Hepatocyte (in vitro differentiated cells): ENCODE measurements around the gene FAM25G. TPM values are rescaled to one million over a fixed set of nuclear protein-coding genes. Genes with fewer than 3 reads are reported as not detected.
A peak's percentile ranks its signal among the peaks of the same experiment; 100 is the strongest.

Source experiments
- DNase-seq: peaks from one replicate; pipeline ENCODE4 v3.0.0-alpha.2; 2016; ENCODE audit warnings: low spot score
- H2AFZ ChIP-seq: fragments of 200-600 bp; sonication (generic); 2 replicates; pipeline ENCODE4 v1.6.0; 2016; ENCODE audit warnings: antibody characterized with exemption, mild to moderate bottlenecking
- H3K27ac ChIP-seq: fragments of 200-600 bp; sonication (generic); 2 replicates; pipeline ENCODE4 v1.5.1; 2016; ENCODE audit warnings: mild to moderate bottlenecking
- H3K27me3 ChIP-seq: fragments of 200-600 bp; sonication (generic); 2 replicates; pipeline ENCODE4 v1.6.1; 2016
- H3K36me3 ChIP-seq: fragments of 200-600 bp; sonication (generic); replicated peaks from 2 replicates; pipeline ENCODE4 v1.5.1; 2016; ENCODE audit warnings: low read depth; ENCODE audit not compliant: insufficient read depth
- H3K4me1 ChIP-seq: fragments of 200-600 bp; sonication (generic); 2 replicates; pipeline ENCODE4 v1.5.1; 2016; ENCODE audit warnings: mild to moderate bottlenecking, moderate library complexity; ENCODE audit not compliant: insufficient read depth
- H3K4me2 ChIP-seq: fragments of 200-600 bp; sonication (generic); 2 replicates; pipeline ENCODE4 v1.6.0; 2016
- H3K4me3 ChIP-seq: fragments of 200-600 bp; sonication (generic); 2 replicates; pipeline ENCODE4 v1.5.1; 2016; ENCODE audit warnings: mild to moderate bottlenecking
- H3K79me2 ChIP-seq: fragments of 200-600 bp; sonication (generic); 2 replicates; pipeline ENCODE4 v1.6.0; 2017; ENCODE audit warnings: mild to moderate bottlenecking
- H3K9me2 ChIP-seq: fragments of 200-600 bp; sonication (generic); replicated peaks from 2 replicates; pipeline ENCODE4 v1.6.0; 2017; ENCODE audit warnings: mild to moderate bottlenecking; ENCODE audit not compliant: insufficient read depth
- H3K9me3 ChIP-seq: fragments of 200-600 bp; sonication (generic); 2 replicates; pipeline ENCODE4 v1.5.1; 2016; ENCODE audit warnings: low read depth, mild to moderate bottlenecking
- H4K20me1 ChIP-seq: fragments of 200-600 bp; sonication (generic); 2 replicates; pipeline ENCODE4 v1.6.0; 2016; ENCODE audit warnings: mild to moderate bottlenecking; ENCODE audit not compliant: insufficient read depth, poor library complexity, severe bottlenecking
- CTCF ChIP-seq: fragments of 200-600 bp; sonication (generic); IDR thresholded peaks from 2 replicates; pipeline ENCODE4 v1.5.1; 2016; ENCODE audit warnings: antibody characterized with exemption, mild to moderate bottlenecking; ENCODE audit not compliant: poor library complexity
- EZH2 ChIP-seq: fragments of 200-600 bp; sonication (generic); IDR thresholded peaks from 2 replicates; pipeline ENCODE4 v1.6.1; 2016; ENCODE audit warnings: antibody characterized with exemption, mild to moderate bottlenecking, borderline replicate concordance
- EZH2phosphoT487 ChIP-seq: fragments of 200-600 bp; sonication (generic); IDR thresholded peaks from one replicate; pipeline ENCODE4 v1.6.1; 2018; ENCODE audit warnings: antibody characterized with exemption, mild to moderate bottlenecking, low read depth, moderate library complexity; ENCODE audit not compliant: unreplicated experiment, severe bottlenecking
- WGBS: methylation state at CpG from one replicate; pipeline ENCODE4 v1.1.6; 2016; ENCODE audit warnings: low lambda C conversion rate; ENCODE audit errors: missing lambda C conversion rate; 5-methylcytosine and 5-hydroxymethylcytosine counted together
- polyA plus RNA-seq: library from polyadenylated mRNA; unstranded; fragments of >200 nt; fragmentation: Nextera tagmentation; extraction: Ambion mirVana; gene quantifications from 2 replicates; pipeline ENCODE4 v1.2.1, GENCODE V29; 2016
- total RNA-seq: library from RNA; depleted of rRNA; stranded (reverse); fragments of >200 nt; gene quantifications from 2 replicates; pipeline ENCODE4 v1.2.3, GENCODE V29; 2014

Gene FAM25G
- total and polyA plus RNA-seq, 2 experiments from 2014 or later = not detected

DNA sequence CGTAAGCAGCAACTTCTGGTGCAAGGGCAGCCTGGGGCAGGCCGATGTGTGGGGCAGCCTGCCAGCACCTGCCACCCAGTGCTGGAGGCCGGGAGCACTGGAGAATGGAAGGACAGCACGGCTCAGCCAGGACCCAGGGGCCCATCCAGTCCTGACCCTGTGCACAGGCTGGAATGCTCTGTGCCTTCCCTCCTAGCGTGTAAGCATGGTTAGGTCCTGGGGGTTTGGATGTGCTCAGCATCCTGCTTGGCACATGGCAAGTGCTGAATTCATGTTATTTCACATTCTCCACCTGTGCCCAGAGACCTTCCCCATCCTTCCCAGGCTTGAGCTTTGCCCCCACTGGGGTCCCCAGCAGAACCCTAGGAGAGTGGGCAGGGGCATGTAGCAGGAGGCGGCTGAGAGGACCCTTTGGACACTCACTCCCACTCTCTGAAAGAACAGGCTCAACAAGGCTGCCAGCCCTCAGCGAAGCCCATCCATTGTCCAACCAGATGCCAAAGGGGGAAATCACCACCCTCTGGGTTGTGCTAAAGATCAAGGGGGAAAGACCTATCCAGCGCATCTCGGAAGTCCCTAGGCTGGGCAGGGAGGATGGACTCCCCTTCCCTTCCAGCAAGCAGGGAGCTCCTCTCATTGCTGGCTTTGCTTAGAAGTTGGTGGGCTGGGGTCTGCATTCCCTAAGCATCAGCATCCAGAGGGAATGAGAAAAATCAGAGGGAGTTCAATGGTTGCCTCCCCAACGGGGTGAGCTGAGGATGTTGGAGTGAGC, 37.3 kb downstream of the FAM25G start:
- H3K4me1 ChIP-seq = peaks cover 32% of the 10 kb centered on the region
- H3K27me3 ChIP-seq = no peaks in the 10 kb centered on the region
- no peak for TF ChIP-seq CTCF
- no peak for TF ChIP-seq EZH2
- no peak for TF ChIP-seq EZH2phosphoT487
- no peaks in the 10 kb centered on the region for H3K79me2 ChIP-seq
- H3K4me2 ChIP-seq = no peak overlapping the region
- no peak overlapping the region for H3K4me3 ChIP-seq
- no peaks in the 10 kb centered on the region for H3K9me3 ChIP-seq
- no peaks in the 10 kb centered on the region for H3K36me3 ChIP-seq
- H4K20me1 ChIP-seq = no peaks in the 10 kb centered on the region
- no peak overlapping the region for H3K27ac ChIP-seq
- no peaks in the 10 kb centered on the region for H3K9me2 ChIP-seq
- H2AFZ ChIP-seq = no peak overlapping the region
- 92% methylated on average over 10 of the region's 10 CpGs for WGBS
- no peak for DNase-seq

GRCh38 chr10:47453141-47454007, 38.1 kb downstream of the FAM25G start:
- Histone ChIP-seq H3K4me3 (no peak overlapping the region), H3K9me3 (no peaks in the 10 kb centered on the region), H3K79me2 (no peaks in the 10 kb centered on the region), H4K20me1 (no peaks in the 10 kb centered on the region), H3K4me1 (peaks cover 31% of the 10 kb centered on the region), H3K4me2 (no peak overlapping the region), H3K9me2 (no peaks in the 10 kb centered on the region), H2AFZ (no peak overlapping the region), H3K36me3 (no peaks in the 10 kb centered on the region), H3K27me3 (no peaks in the 10 kb centered on the region), H3K27ac (no peak overlapping the region)
- WGBS = 72% methylated on average over 7 of the region's 7 CpGs
- DNase-seq = peak; percentile 5
- TF ChIP-seq CTCF (no peak), EZH2phosphoT487 (no peak), EZH2 (no peak)

DNA sequence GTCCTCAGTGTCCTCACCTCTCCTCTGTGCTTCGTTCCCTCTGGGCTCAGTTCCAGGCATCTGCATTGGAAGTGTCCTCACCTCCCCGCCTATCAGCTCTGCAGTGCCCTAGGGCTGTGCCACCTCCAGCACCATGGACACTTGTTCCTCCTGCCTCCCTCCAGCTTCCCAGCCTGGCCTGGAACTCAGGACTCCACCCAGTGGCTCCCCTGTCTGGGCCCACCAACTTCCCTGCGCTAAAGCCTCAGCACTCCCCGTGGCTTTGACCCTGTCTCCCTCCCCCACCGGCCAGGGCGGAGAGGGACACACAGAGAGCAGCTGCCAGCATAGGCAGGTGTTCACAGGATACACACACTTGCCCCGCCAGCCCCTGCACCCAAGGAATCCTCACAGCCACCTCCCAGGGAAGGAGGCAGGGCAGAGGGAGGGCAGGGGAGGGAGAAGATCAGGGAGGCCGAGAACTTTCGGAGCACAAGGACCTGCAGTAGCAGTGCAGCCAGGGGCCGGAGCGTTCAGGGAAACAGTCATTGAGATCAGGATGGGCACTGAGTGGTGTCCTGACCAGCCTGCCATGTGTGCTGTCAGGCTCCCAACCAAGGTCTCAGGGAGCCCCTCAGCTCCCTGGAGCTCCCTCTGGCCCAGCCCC, 38.9 kb downstream of the FAM25G start:
- TF ChIP-seq CTCF = no peak
- TF ChIP-seq EZH2phosphoT487 = no peak
- no peak for TF ChIP-seq EZH2
- Histone ChIP-seq H3K36me3 (no peaks in the 10 kb centered on the region), H3K79me2 (no peaks in the 10 kb centered on the region), H3K4me2 (no peak overlapping the region), H3K4me3 (no peak overlapping the region), H3K27ac (no peak overlapping the region), H3K27me3 (no peaks in the 10 kb centered on the region), H4K20me1 (no peaks in the 10 kb centered on the region), H3K4me1 (peaks cover 27% of the 10 kb centered on the region), H2AFZ (no peak overlapping the region), H3K9me3 (no peaks in the 10 kb centered on the region), H3K9me2 (no peaks in the 10 kb centered on the region)
- WGBS = 62% methylated on average over 7 of the region's 11 CpGs
- DNase-seq = peak; percentile 12
